ENCODE results near the gene GLB1L2.

The GLB1L2 gene

DNA sequence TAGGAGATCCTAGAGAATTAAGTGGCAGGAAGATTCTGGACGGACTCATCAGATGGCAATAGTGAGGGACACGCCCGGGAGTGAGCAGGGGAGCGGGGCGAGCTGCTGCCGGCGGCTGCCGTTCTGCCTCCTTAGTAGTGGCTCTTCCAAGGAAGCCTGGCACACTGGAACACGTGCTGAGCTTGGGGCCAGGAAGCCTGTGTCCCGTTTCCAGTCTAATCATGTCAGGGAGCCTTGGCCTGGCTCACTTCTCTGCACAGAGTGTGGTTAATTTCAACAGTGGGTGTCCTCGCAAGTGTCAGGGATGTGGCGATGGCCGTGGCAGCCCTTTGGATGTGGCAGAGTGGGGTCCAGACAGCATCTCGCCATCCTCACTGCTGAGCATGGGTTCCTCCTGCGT, 39.1 kb upstream of the GLB1L2 start:
- Histone ChIP-seq H3K9ac (ENCODE audit: low read length) (no peak overlapping the region), H2AFZ (ENCODE audit: low read length) (no peak overlapping the region), H3K27ac (ENCODE audit: low read depth, low read length, poor library complexity, severe bottlenecking) (no peak overlapping the region), H3K4me3 (ENCODE audit: low read depth, low read length, poor library complexity, severe bottlenecking) (no peak overlapping the region), H3K27me3 (ENCODE audit: insufficient read depth, low read length) (no peaks in the 10 kb centered on the region), H4K20me1 (ENCODE audit: insufficient read depth, low read length) (no peaks in the 10 kb centered on the region), H3K4me1 (ENCODE audit: insufficient read depth, low read length, severe bottlenecking) (no peaks in the 10 kb centered on the region), H3K79me2 (ENCODE audit: insufficient read depth, low read length) (no peaks in the 10 kb centered on the region), H3K4me2 (ENCODE audit: low read length) (no peak overlapping the region), H3K9me3 (ENCODE audit: low read length) (no peaks in the 10 kb centered on the region), H3K36me3 (ENCODE audit: insufficient read depth, low read length) (no peaks in the 10 kb centered on the region), H3K9me2 (ENCODE audit: low read depth, low read length) (no peaks in the 10 kb centered on the region), H3F3A (ENCODE audit: insufficient read depth, low read length) (no peaks in the 10 kb centered on the region)
- TF ChIP-seq, protein P1, sequence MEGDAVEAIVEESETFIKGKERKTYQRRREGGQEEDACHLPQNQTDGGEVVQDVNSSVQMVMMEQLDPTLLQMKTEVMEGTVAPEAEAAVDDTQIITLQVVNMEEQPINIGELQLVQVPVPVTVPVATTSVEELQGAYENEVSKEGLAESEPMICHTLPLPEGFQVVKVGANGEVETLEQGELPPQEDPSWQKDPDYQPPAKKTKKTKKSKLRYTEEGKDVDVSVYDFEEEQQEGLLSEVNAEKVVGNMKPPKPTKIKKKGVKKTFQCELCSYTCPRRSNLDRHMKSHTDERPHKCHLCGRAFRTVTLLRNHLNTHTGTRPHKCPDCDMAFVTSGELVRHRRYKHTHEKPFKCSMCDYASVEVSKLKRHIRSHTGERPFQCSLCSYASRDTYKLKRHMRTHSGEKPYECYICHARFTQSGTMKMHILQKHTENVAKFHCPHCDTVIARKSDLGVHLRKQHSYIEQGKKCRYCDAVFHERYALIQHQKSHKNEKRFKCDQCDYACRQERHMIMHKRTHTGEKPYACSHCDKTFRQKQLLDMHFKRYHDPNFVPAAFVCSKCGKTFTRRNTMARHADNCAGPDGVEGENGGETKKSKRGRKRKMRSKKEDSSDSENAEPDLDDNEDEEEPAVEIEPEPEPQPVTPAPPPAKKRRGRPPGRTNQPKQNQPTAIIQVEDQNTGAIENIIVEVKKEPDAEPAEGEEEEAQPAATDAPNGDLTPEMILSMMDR (IDR thresholded peaks at IDR 0.05; ENCODE audit: low read length): no peak
- TF ChIP-seq EZH2 (IDR thresholded peaks at IDR 0.05; ENCODE audit: borderline replicate concordance, low read length): no peak

DNA sequence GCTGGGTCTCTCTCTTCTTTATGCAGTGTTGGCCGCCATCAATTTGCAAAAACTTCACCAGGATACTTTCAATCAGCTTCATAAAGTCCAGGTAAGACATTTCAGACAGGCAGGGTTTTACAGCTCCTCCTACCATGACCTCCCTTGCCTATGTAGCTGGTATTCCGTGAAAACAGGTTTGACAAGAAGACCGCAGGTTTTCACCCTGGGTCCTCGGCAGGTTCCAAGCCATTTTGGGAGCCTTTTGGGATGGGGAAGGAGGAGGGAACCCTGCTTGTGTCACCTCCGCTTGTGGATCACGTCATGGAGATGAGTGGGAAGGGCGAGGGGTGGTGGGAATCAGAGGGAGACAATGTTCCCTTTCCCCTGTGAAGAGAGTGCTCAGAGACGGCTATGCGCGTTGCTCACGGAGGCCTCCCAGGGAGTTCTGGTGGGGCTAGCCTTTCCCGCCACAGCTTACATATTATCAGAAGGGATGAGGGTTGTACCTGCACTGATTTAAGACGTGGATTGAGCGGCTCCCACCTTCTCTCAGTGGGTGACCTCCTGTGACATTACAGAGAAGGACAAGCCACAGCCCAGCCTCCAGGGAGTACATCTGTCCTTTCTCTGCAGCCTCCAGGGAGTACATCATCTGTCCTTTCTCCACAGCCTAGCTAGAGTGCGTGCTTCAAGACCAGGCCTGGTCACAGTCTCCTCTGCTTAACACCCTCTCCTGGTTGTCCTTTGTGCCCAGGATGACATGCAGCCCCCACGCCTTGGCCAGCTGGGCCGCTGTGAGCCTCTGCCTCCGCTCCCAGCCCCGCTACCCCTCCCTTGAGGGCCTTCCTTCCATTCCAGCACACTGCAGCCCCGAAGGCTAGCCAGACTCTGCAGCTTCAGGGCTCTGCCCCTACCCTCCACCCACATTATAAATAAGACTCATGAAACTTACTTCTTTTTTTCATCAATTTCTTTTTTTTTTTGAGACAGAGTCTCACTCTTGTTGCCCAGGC, 38.4 kb upstream of the GLB1L2 start:
- no peak overlapping the region for H2AFZ ChIP-seq (ENCODE audit: low read length)
- no peaks in the 10 kb centered on the region for H3K79me2 ChIP-seq (ENCODE audit: insufficient read depth, low read length)
- H3K4me1 ChIP-seq (ENCODE audit: insufficient read depth, low read length, severe bottlenecking): no peaks in the 10 kb centered on the region
- TF ChIP-seq, protein P1 (IDR thresholded peaks at IDR 0.05; ENCODE audit: low read length): no peak
- TF ChIP-seq EZH2 (IDR thresholded peaks at IDR 0.05; ENCODE audit: borderline replicate concordance, low read length): no peak
- no peaks in the 10 kb centered on the region for H4K20me1 ChIP-seq (ENCODE audit: insufficient read depth, low read length)
- no peak overlapping the region for H3K9ac ChIP-seq (ENCODE audit: low read length)
- no peaks in the 10 kb centered on the region for H3K36me3 ChIP-seq (ENCODE audit: insufficient read depth, low read length)
- H3K27me3 ChIP-seq (ENCODE audit: insufficient read depth, low read length): no peaks in the 10 kb centered on the region
- H3F3A ChIP-seq (ENCODE audit: insufficient read depth, low read length): no peaks in the 10 kb centered on the region
- no peak overlapping the region for H3K27ac ChIP-seq (ENCODE audit: low read depth, low read length, poor library complexity, severe bottlenecking)
- no peaks in the 10 kb centered on the region for H3K9me3 ChIP-seq (ENCODE audit: low read length)
- H3K4me3 ChIP-seq (ENCODE audit: low read depth, low read length, poor library complexity, severe bottlenecking): no peak overlapping the region
- H3K4me2 ChIP-seq (ENCODE audit: low read length): no peak overlapping the region
- H3K9me2 ChIP-seq (ENCODE audit: low read depth, low read length): no peaks in the 10 kb centered on the region

DNA sequence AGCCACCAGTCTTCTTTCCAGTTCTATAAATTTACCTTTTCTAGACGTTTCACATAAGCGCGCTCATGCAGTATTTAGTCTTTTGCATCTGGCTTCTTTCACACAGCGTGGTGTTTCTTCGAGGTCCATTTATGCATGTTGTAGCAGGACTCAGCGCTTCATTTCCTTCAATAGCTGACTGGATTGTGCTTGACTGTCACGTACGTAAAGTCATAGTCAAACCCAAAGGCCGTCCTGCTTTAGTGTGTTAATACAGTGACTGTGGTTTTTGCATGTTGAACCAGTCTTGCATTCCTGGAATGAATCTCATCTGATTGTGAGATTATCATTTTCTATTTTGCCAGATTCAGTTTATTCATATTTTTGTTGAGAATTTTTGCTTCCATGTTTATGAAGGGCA, 37.1 kb upstream of the GLB1L2 start:
- no peaks in the 10 kb centered on the region for H4K20me1 ChIP-seq (ENCODE audit: insufficient read depth, low read length)
- no peaks in the 10 kb centered on the region for H3K4me1 ChIP-seq (ENCODE audit: insufficient read depth, low read length, severe bottlenecking)
- H3K27me3 ChIP-seq (ENCODE audit: insufficient read depth, low read length): no peaks in the 10 kb centered on the region
- no peak overlapping the region for H2AFZ ChIP-seq (ENCODE audit: low read length)
- no peaks in the 10 kb centered on the region for H3K36me3 ChIP-seq (ENCODE audit: insufficient read depth, low read length)
- no peaks in the 10 kb centered on the region for H3F3A ChIP-seq (ENCODE audit: insufficient read depth, low read length)
- H3K4me3 ChIP-seq (ENCODE audit: low read depth, low read length, poor library complexity, severe bottlenecking): no peak overlapping the region
- H3K9me3 ChIP-seq (ENCODE audit: low read length): no peaks in the 10 kb centered on the region
- no peak overlapping the region for H3K4me2 ChIP-seq (ENCODE audit: low read length)
- TF ChIP-seq, protein P1 (IDR thresholded peaks at IDR 0.05; ENCODE audit: low read length): no peak
- TF ChIP-seq EZH2 (IDR thresholded peaks at IDR 0.05; ENCODE audit: borderline replicate concordance, low read length): no peak
- no peaks in the 10 kb centered on the region for H3K79me2 ChIP-seq (ENCODE audit: insufficient read depth, low read length)
- H3K9ac ChIP-seq (ENCODE audit: low read length): no peak overlapping the region
- no peak overlapping the region for H3K27ac ChIP-seq (ENCODE audit: low read depth, low read length, poor library complexity, severe bottlenecking)
- no peaks in the 10 kb centered on the region for H3K9me2 ChIP-seq (ENCODE audit: low read depth, low read length)
